Bronchial epithelial cell (primary cell): ENCODE measurements around the gene TSKU. TPM values are rescaled to one million over a fixed set of nuclear protein-coding genes. Genes with fewer than 3 reads are reported as not detected.

Experiments
- DNase-seq: peaks from one replicate; pipeline ENCODE4 v3.0.0-alpha.2; 2010; ENCODE audit warnings: low read depth
- FAIRE-seq: peaks from 2 replicates; lab custom pipeline; 2011; peaks lifted over from hg19 to GRCh38; lab: Jason Lieb, UNC
- H3K27me3 ChIP-seq: 2 replicates; pipeline ENCODE4 v1.5.1; 2011; ENCODE audit warnings: low read length; ENCODE audit not compliant: control insufficient read depth, insufficient read depth
- H3K36me3 ChIP-seq: 2 replicates; pipeline ENCODE4 v1.5.1; 2011; ENCODE audit warnings: low read length; ENCODE audit not compliant: control insufficient read depth, insufficient read depth
- H3K4me3 ChIP-seq: 2 replicates; pipeline ENCODE4 v1.5.1; 2011; ENCODE audit warnings: mild to moderate bottlenecking, low read depth, low read length, control low read depth
- CTCF ChIP-seq: IDR thresholded peaks from 2 replicates; pipeline ENCODE4 v1.5.1; 2011; ENCODE audit warnings: mild to moderate bottlenecking, moderate library complexity, low read length, control low read depth, inconsistent platforms; ENCODE audit not compliant: insufficient read depth, severe bottlenecking
- total RNA-seq: library from RNA; depleted of rRNA; stranded (reverse); fragments of >200 nt; gene quantifications from 2 replicates; pipeline ENCODE4 v1.2.1, GENCODE V29; 2014

Gene TSKU
- total RNA-seq, 1 donor from 2014 or later, result 8.2 TPM

- no peak for TF ChIP-seq CTCF
- FAIRE-seq (no peak), DNase-seq (peak; percentile 45)
- Histone ChIP-seq H3K27me3 (no peaks in the 10 kb centered on the region), H3K36me3 (no peaks in the 10 kb centered on the region), H3K4me3 (no peak overlapping the region)
These were observed 52.9 kb downstream of the TSKU start for GRCh38 chr11:76835928-76836612.

- Histone ChIP-seq H3K36me3 (no peaks in the 10 kb centered on the region), H3K4me3 (no peak overlapping the region), H3K27me3 (no peaks in the 10 kb centered on the region)
- no peak for FAIRE-seq
- no peak for TF ChIP-seq CTCF
- DNase-seq, result no peak
These were observed 53.6 kb downstream of the TSKU start for GRCh38 chr11:76836613-76837291.

GRCh38 chr11:76837696-76838677, 54.8 kb downstream of the TSKU start:
- no peak for TF ChIP-seq CTCF
- FAIRE-seq, result no peak

GRCh38 chr11:76838678-76839068, 55.5 kb downstream of the TSKU start:
- no peaks in the 10 kb centered on the region for H3K27me3 ChIP-seq
- DNase-seq (no peak), FAIRE-seq (no peak)
- no peak overlapping the region for H3K4me3 ChIP-seq
- H3K36me3 ChIP-seq, result no peaks in the 10 kb centered on the region
- TF ChIP-seq CTCF, result no peak

More at GRCh38 chr11:76837696-76838677, 54.8 kb downstream of the TSKU start:
- Histone ChIP-seq H3K27me3 (no peaks in the 10 kb centered on the region), H3K4me3 (no peak overlapping the region), H3K36me3 (no peaks in the 10 kb centered on the region)
- DNase-seq, result no peak

GRCh38 chr11:76839311-76839710, 56.2 kb downstream of the TSKU start:
- Histone ChIP-seq H3K36me3 (no peaks in the 10 kb centered on the region), H3K4me3 (no peak overlapping the region), H3K27me3 (no peaks in the 10 kb centered on the region)
- DNase-seq (peak; percentile 24), FAIRE-seq (no peak)
- no peak for TF ChIP-seq CTCF
